Measurements from ENCODE around the gene AIF1.
A peak's percentile ranks its signal among the peaks of the same experiment; 100 is the strongest.
"Not testable (repeated sequence)": the region's sequence is repeated elsewhere in the genome, so short reads cannot be mapped to it uniquely, and the experiment has no call there.

The AIF1 gene

GRCh38 chr6:31580807-31581433, 34.1 kb upstream of the AIF1 start:
- peak; percentile 93 to 94 for DNase-seq

GRCh38 chr6:31581434-31582229, 33.4 kb upstream of the AIF1 start:
- peak; percentile 29 to 36 for DNase-seq

- DNase-seq, result peak; percentile 55
Observed at GRCh38 chr6:31582230-31582643, 32.8 kb upstream of the AIF1 start, which contains the start of gene LTB. Gene LTB (minus strand): TSS chr6:31582424. CDS start chr6:31582417, 7 bp downstream.

GRCh38 chr6:31585491-31585890, 29.5 kb upstream of the AIF1 start:
- peak; percentile 35 to 54 for DNase-seq

- DNase-seq, result no peak
Observed at GRCh38 chr6:31586008-31586407, 29.0 kb upstream of the AIF1 start, which contains the start of gene LST1. Gene LST1 (plus strand): TSS chr6:31586277. CDS start chr6:31587300, 1,023 bp downstream.

GRCh38 chr6:31586599-31587281, 28.3 kb upstream of the AIF1 start:
- DNase-seq, result peak in 1 of 2 donors; percentile 22

- DNase-seq, result no peak
Observed at GRCh38 chr6:31587791-31588777, 26.9 kb upstream of the AIF1 start.

- DNase-seq, result no peak
Observed at GRCh38 chr6:31588871-31589650, 26.0 kb upstream of the AIF1 start.

- not testable (repeated sequence) for DNase-seq
Observed at GRCh38 chr6:31590691-31591090, 24.3 kb upstream of the AIF1 start.

GRCh38 chr6:31592396-31592771, 22.6 kb upstream of the AIF1 start:
- DNase-seq, result no peak

GRCh38 chr6:31597006-31597405, 18.0 kb upstream of the AIF1 start:
- DNase-seq, result peak; percentile 34 to 45

GRCh38 chr6:31607317-31607716, 7.7 kb upstream of the AIF1 start:
- no peak for DNase-seq

- no peak for DNase-seq
Observed at GRCh38 chr6:31609519-31610406, 5.3 kb upstream of the AIF1 start.

GRCh38 chr6:31610968-31611367, 4.1 kb upstream of the AIF1 start:
- no peak for DNase-seq

- DNase-seq, result no peak
Observed at GRCh38 chr6:31614075-31614619, 887 bp upstream of the AIF1 start.

GRCh38 chr6:31615748-31616147, 714 bp downstream of the AIF1 start:
- peak; percentile 44 to 47 for DNase-seq

GRCh38 chr6:31617010-31617409, 2.0 kb downstream of the AIF1 start:
- DNase-seq, result no peak

- DNase-seq, result peak; percentile 96 to 97
Observed at GRCh38 chr6:31619805-31620585, 5.0 kb downstream of the AIF1 start.
